Measurements from ENCODE around the gene USP14. TPM values are rescaled to one million over a fixed set of nuclear protein-coding genes. Genes with fewer than 3 reads are reported as not detected.

The USP14 gene
- total and polyA plus RNA-seq, 2 experiments from 2014 or later, result 82.4 to 83.5 TPM

- Mint-ChIP-seq H3K9me3 (peaks cover 3% of the 10 kb centered on the region; the same call in 1 of the 3 replicates), H3K27ac (peak overlapping the region; percentile 96; the same call in 1 of the 2 replicates)
These were observed 1.6 kb downstream of the USP14 start for GRCh38 chr18:159933-160332.

More at GRCh38 chr18:159933-160332, 1.6 kb downstream of the USP14 start:
- Histone ChIP-seq H3K36me3 (ENCODE audit: insufficient read depth) (peaks cover 17% of the 10 kb centered on the region), H2AFZ (no peak overlapping the region), H3K79me2 (replicated peaks; ENCODE audit: insufficient read depth) (peaks cover 64% of the 10 kb centered on the region), H3F3A (replicated peaks; ENCODE audit: low read depth) (no peaks in the 10 kb centered on the region), H3K27me3 (ENCODE audit: insufficient read depth) (peaks cover 13% of the 10 kb centered on the region), H3K4me3 (peak overlapping the region; percentile 93), H3K4me2 (peak overlapping the region; percentile 94), H4K20me1 (replicated peaks; ENCODE audit: insufficient read depth) (peaks cover 21% of the 10 kb centered on the region), H3K9me2 (ENCODE audit: insufficient read depth) (peaks cover 4% of the 10 kb centered on the region; the same call in 1 of the 2 replicates), H3K4me1 (ENCODE audit: insufficient read depth) (peaks cover 10% of the 10 kb centered on the region; the same call in 1 of the 2 replicates), H3K27ac (ENCODE audit: low read depth) (no peak overlapping the region)
- ATAC-seq (no peak), DNase-seq (ENCODE audit: low spot score) (no peak)
- Mint-ChIP-seq H3K4me1 (peaks cover 12% of the 10 kb centered on the region; the same call in 2 of the 3 replicates), H3K36me3 (ENCODE audit: low read depth) (peaks cover 27% of the 10 kb centered on the region), H3K4me3 (peak overlapping the region; percentile 96), H3K27me3 (ENCODE audit: insufficient read depth, low read depth, poor library complexity) (peaks cover 15% of the 10 kb centered on the region)
- no peak for TF ChIP-seq ZNF462 (CRISPR knock-in tag; IDR thresholded peaks at IDR 0.05)
- no peak for TF ChIP-seq STAT1 (IDR thresholded peaks at IDR 0.05; ENCODE audit: unreplicated experiment)
- no peak for TF ChIP-seq EZH2 (IDR thresholded peaks at IDR 0.05; ENCODE audit: low read depth, unreplicated experiment)
- no peak for TF ChIP-seq REST (IDR thresholded peaks at IDR 0.05; ENCODE audit: unreplicated experiment)

All from GM23338 (cell line).